Measurements from ENCODE around the gene EPN2.
"Not testable (repeated sequence)": the region's sequence is repeated elsewhere in the genome, so short reads cannot be mapped to it uniquely, and the experiment has no call there.

- TF ChIP-seq CTCF (conservative IDR thresholded peaks at IDR 0.05; ENCODE audit: low read depth in 2 of 2); POLR2AphosphoS5 (IDR thresholded peaks at IDR 0.05; ENCODE audit: low read depth); EZH2 (IDR thresholded peaks at IDR 0.05; ENCODE audit: low read depth, unreplicated experiment); CREB1 (CRISPR knock-in tag; IDR thresholded peaks at IDR 0.05; ENCODE audit: low read depth); ZNF331 (CRISPR knock-in tag; IDR thresholded peaks at IDR 0.05; ENCODE audit: low read depth); EZH2phosphoT487 (IDR thresholded peaks at IDR 0.05; ENCODE audit: unreplicated experiment); REST (IDR thresholded peaks at IDR 0.05; ENCODE audit: unreplicated experiment); ZNF114 (CRISPR knock-in tag; IDR thresholded peaks at IDR 0.05): not testable (repeated sequence)
Measured at GRCh38 chr17:19215074-19215860, 21.9 kb upstream of the EPN2 start.
